ENCODE results near the gene ANXA5.

DNA sequence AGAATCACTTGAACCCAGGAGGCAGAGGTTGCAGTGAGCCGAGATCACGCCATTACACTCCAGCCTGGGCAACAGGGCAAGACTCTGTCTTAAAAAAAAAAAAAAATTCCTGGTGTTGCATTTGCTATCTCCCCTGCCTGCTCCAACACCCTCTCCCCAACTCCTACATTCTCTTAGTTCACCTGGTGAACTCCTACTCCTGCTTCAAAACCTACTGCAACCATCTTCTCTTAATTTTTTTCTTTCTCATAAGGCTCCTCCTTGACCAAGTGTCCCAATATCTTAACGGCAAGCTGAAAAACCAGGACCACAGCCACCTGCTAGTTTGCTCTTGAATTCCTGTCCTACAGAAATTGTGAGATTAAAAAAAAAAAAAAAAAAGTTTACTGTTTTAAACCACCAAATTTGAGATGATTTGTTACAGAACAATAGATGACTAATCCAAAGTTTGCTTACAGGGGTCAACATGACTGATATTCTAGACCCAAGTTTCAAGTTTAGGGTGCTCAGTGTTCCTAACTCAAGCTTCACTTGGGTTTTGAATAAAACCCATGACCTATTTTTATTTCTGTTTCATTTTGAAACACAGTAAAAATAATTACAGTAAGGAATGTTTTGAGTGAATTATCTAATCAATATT, 13.1 kb upstream of the ANXA5 start:
- TF ChIP-seq, protein P1, sequence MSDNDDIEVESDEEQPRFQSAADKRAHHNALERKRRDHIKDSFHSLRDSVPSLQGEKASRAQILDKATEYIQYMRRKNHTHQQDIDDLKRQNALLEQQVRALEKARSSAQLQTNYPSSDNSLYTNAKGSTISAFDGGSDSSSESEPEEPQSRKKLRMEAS (IDR thresholded peaks at IDR 0.05; ENCODE audit: low read depth), result no peak
- TF ChIP-seq, protein P2, sequence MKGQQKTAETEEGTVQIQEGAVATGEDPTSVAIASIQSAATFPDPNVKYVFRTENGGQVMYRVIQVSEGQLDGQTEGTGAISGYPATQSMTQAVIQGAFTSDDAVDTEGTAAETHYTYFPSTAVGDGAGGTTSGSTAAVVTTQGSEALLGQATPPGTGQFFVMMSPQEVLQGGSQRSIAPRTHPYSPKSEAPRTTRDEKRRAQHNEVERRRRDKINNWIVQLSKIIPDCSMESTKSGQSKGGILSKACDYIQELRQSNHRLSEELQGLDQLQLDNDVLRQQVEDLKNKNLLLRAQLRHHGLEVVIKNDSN (IDR thresholded peaks at IDR 0.05; ENCODE audit: borderline replicate concordance, low read depth), result no peak
- TF ChIP-seq RXRA (IDR thresholded peaks at IDR 0.05; ENCODE audit: borderline replicate concordance, low read depth), result no peak
- no peak for TF ChIP-seq GABPA (IDR thresholded peaks at IDR 0.05; ENCODE audit: low read depth)
- no peak for TF ChIP-seq TAF1 (IDR thresholded peaks at IDR 0.05; ENCODE audit: borderline replicate concordance, low read depth, low read length)
- TF ChIP-seq, protein P3, sequence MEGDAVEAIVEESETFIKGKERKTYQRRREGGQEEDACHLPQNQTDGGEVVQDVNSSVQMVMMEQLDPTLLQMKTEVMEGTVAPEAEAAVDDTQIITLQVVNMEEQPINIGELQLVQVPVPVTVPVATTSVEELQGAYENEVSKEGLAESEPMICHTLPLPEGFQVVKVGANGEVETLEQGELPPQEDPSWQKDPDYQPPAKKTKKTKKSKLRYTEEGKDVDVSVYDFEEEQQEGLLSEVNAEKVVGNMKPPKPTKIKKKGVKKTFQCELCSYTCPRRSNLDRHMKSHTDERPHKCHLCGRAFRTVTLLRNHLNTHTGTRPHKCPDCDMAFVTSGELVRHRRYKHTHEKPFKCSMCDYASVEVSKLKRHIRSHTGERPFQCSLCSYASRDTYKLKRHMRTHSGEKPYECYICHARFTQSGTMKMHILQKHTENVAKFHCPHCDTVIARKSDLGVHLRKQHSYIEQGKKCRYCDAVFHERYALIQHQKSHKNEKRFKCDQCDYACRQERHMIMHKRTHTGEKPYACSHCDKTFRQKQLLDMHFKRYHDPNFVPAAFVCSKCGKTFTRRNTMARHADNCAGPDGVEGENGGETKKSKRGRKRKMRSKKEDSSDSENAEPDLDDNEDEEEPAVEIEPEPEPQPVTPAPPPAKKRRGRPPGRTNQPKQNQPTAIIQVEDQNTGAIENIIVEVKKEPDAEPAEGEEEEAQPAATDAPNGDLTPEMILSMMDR (IDR thresholded peaks at IDR 0.05), result no peak
- no peak for TF ChIP-seq EP300 (IDR thresholded peaks at IDR 0.05; ENCODE audit: borderline replicate concordance in 1 of 2, low read depth in 1 of 2, low read length in 1 of 2)
- TF ChIP-seq POLR2AphosphoS5 (IDR thresholded peaks at IDR 0.05; ENCODE audit: low read depth, low read length), result no peak
- no peak for TF ChIP-seq TEAD4 (IDR thresholded peaks at IDR 0.05; ENCODE audit: borderline replicate concordance, insufficient read depth)
- no peak for TF ChIP-seq YY1 (IDR thresholded peaks at IDR 0.05; ENCODE audit: low read depth)
- no peak for TF ChIP-seq RCOR1 (IDR thresholded peaks at IDR 0.05; ENCODE audit: low read length)
- no peak for TF ChIP-seq RAD21 (IDR thresholded peaks at IDR 0.05; ENCODE audit: low read length)
- TF ChIP-seq FOXJ3 (CRISPR knock-in tag; IDR thresholded peaks at IDR 0.05), result no peak
- TF ChIP-seq NFIC (IDR thresholded peaks at IDR 0.05; ENCODE audit: borderline replicate concordance), result no peak
